Fibroblast of gingiva (primary cell): ENCODE data around the gene GHDC.
A peak's percentile ranks its signal among the peaks of the same experiment; 100 is the strongest.

ENCODE experiments used
- DNase-seq: peaks from one replicate; pipeline ENCODE4 v3.0.0-alpha.2; 2011; ENCODE audit warnings: low read depth

GHDC gene

DNA sequence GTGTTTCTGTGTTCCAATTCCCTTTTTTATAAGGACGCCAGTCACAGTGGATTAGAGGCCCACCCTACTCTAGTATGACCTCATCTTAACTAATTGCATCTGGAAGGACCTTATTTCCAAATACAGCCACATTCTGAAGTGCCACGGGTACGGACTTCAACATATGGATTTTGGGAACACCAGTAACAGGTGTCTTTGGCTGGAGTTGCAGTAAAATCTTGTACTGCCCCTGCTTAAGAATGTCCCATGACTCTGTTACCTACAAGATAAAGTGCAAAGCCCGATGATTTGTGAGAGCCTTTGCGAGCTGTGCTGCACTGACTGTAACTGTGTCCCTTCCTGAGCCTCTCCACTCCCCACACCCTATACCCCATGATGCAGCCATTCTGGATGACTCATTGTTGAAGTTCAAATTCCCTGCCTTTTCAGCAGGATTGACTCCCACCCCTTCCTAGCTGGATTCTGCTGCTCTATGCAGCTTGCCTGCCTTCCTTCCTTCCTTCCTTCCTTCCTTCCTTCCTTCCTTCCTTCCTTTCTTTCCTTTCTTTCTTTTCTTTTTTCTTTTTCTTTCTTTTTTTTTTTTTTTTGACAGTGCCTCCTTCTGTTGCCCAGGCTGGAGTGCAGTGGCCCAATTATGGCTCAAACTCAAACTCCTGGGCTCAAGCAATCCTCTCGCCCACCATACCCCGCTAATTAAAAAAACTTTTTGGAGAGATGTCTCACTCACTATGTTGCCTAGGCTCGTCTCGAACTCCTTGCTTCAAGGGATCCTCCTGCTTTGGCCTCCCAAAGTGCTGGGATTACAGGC is 11.2 kb downstream of the GHDC start:
- DNase-seq, result no peak

DNA sequence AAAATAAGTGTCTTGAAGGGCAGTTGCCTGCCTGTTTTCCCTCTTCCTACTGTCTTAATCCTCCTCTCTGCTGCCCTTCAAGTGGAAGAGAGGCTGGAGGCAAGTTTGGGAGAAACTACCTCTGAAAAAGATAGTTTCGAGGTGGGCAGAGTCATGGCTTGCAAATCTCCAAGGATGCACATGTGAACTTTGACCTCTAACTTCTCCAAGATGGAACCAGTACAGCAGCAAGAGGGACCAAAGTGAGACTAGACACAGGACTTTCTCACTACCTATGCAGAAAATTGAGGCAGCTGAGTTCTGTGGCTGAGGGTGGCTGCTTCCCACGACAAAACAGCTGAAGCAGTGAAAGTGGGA is 12.5 kb downstream of the GHDC start:
- DNase-seq, result no peak

DNA sequence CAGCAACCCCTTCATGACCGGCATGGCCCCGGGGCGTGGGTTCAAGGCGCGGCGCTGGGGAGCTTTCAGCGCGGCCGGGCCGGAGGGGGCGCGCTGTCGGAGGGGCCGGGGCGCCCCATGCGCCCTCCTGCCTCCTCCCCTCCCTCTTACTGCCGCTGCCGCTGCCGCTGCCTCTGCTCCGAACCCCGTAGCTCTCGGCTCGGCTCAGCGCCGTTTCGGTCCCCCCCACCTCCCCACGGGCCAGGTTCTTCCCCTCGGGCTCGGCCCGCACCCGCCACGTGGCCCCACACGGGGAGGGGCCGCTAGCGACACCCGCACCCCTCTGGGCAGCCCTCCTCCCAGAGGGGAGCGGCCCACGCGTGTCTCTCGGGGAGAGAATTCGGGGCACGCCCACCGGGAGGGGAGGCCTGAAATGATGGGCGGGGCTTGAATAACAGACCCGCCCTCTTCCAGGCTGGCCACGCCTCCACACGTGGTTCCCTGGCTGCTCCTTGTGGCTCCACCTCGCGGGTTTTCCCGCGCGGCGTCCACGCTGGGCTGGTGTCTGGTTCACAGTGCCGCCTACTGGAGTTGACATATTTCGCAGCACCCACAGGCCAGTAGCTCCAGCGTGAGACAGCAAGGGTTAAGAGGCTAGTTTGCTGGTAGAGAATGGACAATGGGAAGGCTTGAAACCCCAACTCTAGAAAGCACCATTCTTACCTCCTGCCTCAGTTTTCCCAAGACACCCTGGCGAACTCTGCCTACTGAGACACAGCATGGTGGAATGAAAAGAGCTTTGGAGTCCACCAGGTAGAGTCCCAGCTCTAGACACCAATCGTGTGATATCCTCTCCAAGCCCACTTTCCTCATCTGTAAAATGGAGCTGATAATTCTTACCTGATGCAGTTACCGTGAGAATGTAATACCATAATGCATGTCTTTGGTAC is 13.1 kb downstream of the GHDC start, which contains the start of gene KCNH4:
Gene KCNH4 (minus strand): TSS at position 221 of the 929 bp plus-strand sequence. CDS start 197 bp downstream, at position 24.
- peak; percentile 58 for DNase-seq

GRCh38 chr17:42180411-42180921 is 13.8 kb downstream of the GHDC start:
- DNase-seq, result no peak

DNA sequence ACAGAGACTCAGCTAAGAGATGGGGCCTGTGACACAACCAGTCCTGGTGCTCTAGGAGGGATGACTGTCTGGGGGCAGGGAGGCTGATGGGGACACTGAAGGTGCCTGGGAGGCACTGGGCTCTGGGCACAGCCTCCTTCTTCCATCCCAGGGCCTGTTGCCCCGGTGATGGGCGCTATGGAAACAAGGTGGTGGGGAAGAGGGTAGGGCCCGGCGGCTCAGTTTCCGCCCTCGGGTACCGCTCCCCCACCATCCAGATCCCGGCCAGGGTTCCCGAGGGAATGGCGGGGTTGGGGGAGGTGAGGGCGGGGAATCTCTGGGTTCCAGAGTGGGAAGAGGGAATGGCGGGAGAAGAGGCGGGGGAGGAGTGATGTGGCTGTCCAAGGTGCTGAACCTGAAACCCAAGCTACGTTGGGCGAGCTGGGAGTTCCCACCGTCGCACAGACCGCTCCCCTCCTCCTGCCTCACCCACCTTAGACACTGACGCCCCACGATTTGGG is 14.3 kb downstream of the GHDC start:
- DNase-seq, result no peak

DNA sequence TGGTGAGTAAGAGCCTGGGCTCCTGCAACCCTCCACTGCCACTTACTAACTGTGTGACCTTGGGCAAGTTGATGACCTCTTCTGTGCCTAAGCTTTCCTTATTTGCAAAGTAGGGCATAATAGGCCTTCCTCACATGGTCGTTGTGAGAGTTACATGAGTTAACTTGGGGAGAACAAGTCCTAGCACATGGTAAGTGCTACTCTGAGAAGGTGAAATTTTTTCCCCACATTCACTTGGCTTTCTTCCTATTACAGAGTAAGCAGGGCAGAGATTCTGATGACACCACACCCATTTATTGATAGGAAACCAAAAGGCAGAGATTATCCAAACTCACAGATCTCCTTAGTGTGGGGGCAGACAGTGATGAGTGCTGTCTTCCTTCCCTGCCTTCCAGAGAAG is 15.0 kb downstream of the GHDC start:
- DNase-seq, result no peak

- DNase-seq, result no peak
Measured at GRCh38 chr17:42178817-42179216, 15.5 kb downstream of the GHDC start.

DNA sequence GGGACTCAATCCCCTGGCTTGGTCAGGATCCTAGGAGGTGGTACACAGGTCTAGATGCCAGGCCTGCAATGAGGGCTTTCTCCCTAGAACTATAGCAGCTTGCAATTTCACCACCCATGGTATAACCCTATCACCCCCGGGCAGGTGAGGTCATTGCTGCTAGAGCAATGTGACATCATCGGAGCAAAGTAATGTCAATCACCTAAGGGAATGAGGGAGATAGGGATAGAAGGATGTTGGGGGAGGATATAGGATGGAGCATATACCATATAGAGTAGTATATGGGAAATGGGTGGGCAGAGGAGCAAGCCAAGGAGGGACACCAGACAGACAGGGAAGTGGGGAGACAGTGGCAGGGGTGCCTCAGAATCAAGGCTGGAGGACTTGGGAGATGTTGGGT is 16.6 kb downstream of the GHDC start:
- DNase-seq, result no peak

DNA sequence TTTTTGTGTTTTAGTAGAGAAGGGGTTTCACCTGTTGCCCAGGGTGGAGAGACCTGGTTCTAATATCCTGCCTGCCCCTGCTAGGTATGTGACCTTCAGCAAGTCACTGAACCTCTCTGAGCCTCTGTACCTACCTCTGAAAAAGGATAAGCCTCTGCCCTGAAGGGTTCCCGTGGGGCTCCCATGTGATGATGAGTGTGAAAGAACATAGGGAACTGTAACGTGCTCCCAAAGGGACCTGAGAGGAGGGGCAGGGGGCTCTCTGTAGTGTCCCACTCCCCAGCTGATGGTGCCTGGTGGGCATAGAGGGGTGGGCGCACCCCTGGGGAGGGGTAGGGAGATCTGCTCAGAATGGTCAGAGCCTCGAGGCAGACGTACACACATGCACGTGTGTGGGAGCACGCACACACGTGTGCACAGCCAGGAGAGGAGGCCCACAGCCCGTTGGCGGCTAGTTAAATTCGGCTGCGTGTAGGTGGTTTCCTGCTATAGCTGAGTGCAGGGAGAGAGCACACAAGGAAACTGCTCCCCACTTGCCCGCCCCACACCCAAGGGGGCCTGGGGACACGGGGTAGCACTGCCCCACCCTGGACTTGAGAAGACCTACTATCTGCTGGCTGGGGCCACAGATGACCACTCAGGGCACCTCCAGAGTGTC is 20.0 kb downstream of the GHDC start:
- DNase-seq, result no peak

GRCh38 chr17:42171831-42172230 is 22.5 kb downstream of the GHDC start:
- DNase-seq, result no peak

- DNase-seq, result no peak
Measured at GRCh38 chr17:42169351-42169750, 24.9 kb downstream of the GHDC start.

GRCh38 chr17:42167807-42168206 is 26.5 kb downstream of the GHDC start:
- no peak for DNase-seq

GRCh38 chr17:42166196-42166763 is 28.0 kb downstream of the GHDC start:
- DNase-seq, result no peak

DNA sequence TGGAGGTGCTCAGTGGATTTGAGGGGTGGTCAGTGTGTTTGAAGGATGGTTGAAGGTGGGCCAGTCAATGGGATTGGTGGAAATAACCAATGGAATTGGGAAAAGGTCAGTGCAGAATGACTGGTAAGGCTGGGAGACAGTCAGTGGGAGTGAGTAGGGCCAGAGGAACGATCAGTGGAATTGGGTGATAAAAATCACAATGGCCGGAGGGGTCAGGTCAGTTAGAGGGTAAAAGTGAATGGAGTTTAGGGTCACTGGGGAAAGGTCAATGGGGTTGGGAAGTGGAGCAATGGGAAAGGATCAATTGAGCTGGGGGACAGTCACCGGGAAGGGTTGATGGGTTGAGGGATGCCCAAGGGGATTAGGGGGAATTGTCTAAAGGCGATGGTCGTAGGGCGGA is 28.5 kb downstream of the GHDC start:
- no peak for DNase-seq

DNA sequence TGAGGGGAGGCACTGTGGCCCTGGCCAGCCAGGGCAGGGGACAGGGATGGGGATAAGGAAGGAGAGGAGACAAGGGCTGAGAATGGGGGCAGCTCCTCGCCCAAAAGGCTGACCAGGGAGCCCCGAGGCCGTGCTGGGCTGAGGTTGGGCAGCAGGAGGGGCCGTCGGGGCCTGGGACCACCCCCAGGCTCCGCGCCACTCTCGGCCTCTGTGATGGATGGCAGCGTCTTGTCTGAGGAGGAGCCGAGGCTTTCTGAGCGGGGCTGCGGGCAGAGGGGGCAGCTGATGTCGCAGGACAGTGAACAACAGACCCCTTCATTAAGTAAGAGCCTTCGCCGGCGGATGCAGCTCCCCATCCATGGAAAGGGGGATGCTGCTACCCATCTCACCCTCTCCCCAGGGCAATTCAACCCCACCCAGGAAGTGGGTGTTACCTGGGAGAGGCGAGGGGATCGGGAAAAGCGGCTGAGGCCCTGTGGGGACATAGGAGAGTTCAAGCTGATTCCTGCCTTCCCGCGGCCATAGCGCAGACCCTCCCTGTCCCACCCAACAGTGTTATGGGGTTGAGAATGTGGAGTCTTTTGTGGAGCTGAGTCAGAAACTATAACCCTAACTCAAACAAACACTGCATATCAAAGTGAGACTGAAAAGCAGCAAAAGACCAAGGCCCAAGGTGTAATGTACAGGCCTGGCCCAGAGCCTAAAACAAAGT is 30.4 kb downstream of the GHDC start:
- DNase-seq, result no peak

DNA sequence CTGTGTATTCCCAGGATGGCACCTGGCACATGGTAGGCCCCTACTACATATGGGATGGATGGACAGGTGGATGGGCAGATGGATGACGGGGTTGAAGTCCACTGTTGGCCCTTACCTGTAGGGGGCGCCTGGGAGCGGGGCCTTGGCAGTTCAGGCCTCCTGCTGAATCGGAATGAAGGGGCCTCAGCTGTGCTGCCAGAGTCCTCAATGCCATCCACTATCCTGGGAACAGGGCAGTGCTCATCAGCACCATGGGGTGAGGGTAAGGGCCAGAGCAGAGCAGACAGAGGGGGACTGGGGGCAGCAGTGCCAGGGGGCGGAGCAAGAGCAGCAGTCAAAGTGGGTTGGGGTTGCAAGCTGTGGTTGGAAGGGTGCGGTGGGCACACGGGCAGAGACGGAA is 31.2 kb downstream of the GHDC start:
- no peak for DNase-seq

DNA sequence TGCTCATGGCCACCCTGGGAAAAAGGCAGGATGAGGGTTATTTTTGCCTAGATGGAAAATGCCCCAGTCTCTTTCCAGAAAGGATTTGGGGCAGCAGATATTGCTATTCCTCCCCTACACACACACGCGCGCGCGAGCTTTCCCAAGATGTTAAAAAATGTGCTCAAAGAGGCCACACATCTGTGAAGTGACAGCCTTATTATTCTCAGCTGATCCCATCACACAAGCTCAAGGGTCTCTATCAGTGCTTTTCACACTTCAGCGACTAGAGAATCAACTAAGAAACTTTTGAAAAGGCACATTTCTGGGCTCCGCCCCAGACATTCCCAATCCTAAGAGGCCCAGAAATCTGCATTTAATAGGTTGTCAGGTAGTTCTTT is 33.8 kb downstream of the GHDC start:
- no peak for DNase-seq

DNA sequence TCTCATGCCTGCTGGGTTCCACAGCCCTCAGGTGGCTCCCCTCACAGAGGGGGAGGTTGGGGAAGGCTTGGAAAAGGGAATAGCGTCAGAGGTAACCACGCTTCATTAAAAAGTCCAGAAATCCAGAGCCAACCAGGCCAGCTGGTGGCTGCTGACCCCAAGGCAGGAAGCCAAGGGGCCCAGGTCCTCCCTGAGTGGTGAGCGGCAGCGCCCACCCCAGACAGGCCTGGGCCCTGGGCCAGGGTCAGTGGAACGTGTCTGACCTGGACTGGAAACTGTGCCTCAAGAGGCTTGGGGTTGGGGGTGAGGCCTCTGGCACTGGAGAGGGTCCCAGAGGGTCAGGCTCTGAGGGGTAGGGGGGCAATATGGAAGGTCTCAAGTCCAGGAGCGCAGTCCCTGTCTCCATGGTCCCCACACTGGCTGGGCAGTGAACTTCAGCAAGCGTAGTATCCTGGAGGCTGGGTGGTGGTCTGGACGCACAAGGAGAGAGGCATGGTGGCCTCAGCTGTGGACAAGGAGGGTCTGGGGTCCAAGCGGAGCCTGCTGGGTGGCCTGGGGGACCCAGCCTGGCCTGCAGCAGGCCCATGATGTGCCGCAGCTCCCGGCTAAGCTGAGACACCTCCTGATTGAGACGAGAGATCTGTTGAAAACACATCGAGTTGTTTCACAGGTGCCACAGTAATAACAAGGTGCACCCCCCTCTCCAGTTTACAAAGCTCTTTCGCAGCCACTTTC is 34.3 kb downstream of the GHDC start:
- DNase-seq, result no peak

GRCh38 chr17:42155614-42156045 is 38.7 kb downstream of the GHDC start:
- DNase-seq, result peak; percentile 18
